GM13977 (cell line): Measurements from ENCODE around the gene RAI1.

ENCODE experiments used
- DNase-seq: peaks from one replicate; pipeline ENCODE4 v3.0.0; 2012; ENCODE audit warnings: low spot score
- in situ Hi-C: fragments of 300-500 bp; cut with MboI; formaldehyde crosslinking; loops from one replicate; pipeline ENCODE4 v1.12.0; 2022; ENCODE audit warnings: low sequenced_read_pairs, low pct_unique_long_range_greater_than_20kb, mixed read lengths, inconsistent platforms; ENCODE audit not compliant: unreplicated experiment
- TF ChIP-seq, protein P1 (sequence below): IDR thresholded peaks from 2 replicates; pipeline ENCODE4 v1.5.1; 2012; ENCODE audit warnings: mild to moderate bottlenecking, control low read depth; ENCODE audit not compliant: insufficient read depth; ENCODE audit errors: extremely low read depth, missing control alignments

RAI1 gene

DNA sequence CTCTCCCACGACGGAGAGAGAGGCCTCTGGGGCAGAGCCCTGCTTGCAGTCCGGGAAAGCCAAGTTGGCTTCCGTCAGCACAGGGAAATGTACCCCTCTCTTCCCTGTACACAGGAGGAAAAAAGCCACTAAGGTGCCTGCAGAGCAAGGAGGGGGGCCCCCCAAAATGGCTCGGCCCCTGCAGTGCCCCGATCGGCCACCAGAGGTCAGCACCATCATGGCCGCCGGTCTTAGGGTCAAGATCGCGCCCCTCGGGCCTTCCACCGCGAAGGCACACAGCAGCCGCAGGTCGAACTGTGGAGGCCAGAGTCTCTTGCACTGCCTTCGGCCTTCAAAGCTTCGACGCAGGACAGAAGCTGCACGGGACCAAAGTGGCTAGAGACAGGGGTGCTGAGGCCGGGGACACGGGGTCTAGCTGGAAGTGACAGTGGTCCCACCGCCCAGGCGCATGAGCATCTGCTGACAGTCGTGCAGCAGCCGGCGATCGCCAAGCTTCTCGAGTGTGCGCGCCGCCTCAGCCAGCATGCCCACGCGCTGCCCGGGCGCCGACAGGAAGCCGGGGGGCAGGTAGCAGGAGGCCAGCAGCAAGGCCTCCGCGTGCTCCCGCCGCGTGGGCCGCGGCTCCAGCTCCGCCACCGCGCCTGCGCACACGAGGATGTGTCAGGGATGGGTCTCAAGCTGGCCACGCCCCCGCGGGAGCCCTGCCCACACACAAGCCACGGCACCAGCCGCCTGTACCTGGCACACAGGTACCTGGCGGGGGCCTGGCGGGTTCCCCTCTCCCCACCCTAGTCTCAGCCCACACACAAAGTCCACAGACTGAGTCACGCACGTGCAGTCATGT is 131.2 kb downstream of the RAI1 start:
- in situ Hi-C loops: no loop called here
- TF ChIP-seq, protein P1, sequence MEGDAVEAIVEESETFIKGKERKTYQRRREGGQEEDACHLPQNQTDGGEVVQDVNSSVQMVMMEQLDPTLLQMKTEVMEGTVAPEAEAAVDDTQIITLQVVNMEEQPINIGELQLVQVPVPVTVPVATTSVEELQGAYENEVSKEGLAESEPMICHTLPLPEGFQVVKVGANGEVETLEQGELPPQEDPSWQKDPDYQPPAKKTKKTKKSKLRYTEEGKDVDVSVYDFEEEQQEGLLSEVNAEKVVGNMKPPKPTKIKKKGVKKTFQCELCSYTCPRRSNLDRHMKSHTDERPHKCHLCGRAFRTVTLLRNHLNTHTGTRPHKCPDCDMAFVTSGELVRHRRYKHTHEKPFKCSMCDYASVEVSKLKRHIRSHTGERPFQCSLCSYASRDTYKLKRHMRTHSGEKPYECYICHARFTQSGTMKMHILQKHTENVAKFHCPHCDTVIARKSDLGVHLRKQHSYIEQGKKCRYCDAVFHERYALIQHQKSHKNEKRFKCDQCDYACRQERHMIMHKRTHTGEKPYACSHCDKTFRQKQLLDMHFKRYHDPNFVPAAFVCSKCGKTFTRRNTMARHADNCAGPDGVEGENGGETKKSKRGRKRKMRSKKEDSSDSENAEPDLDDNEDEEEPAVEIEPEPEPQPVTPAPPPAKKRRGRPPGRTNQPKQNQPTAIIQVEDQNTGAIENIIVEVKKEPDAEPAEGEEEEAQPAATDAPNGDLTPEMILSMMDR: peak; percentile 99
- DNase-seq: peak; percentile 95

GRCh38 chr17:17813055-17813724 is 131.9 kb downstream of the RAI1 start:
- in situ Hi-C loops: no loop called here
- TF ChIP-seq, protein P1: no peak
- no peak for DNase-seq

DNA sequence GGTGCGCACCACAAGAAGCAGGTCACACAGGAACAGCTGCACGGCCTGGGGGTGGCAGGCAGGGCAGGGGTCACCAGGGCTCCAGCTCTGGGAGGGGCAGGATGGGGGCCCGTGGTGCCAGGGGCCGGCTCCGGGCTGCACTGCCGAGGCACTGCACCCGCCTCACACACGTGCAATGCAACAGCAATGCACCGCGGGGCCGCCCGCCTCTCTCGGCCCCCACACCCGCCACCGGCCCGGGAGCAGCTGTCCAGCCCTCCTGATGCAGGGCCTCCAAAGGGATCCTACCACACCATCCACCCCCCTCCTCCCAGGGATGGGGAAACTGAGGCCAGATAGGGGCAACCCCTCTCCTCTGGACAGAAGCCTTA is 132.5 kb downstream of the RAI1 start:
- TF ChIP-seq, protein P1: no peak
- in situ Hi-C loops: no loop called here
- DNase-seq: no peak

DNA sequence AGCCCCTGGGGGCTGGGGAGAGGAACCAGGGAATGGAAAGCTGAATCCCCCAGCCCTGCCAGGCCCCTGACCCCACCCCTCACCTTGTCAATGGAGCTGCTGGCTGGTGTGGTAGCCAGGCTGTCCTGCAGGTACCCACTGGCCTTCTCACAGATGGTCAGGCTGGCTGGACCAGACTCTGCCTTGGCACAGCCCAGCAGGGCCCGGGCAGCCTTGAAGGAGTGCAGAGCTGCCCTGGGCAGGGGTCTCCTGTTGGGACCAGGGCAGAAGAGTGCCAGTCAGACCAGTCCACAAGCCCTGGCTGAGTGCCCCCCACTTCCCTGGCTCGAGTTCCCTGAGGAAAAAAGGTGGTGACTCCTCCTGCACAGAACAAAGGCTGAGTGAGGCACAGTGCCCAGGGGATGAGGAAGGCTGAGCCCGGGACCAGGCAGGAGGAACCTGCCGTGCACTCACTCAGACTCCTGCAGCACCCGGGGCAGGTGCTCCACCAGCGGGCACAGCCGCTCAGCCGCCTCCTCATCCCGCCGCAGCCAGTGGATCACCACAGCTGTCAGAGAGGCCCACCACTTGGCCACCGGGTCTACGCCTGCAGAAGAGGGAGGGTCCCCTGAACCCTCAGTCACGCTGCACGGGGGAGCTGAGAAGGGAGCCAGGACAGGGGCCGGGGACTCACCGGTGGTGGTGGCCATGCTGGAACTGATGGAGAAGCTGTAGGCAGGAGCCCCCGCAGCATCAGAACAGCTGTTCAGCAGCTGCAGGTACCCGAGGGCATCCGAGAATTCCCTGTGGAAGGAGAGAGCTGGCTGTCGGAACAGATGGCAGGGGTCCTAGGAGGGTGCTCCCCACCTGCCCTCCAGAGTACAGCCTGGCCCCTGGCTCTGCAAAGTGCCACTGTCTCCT is 133.2 kb downstream of the RAI1 start:
- DNase-seq: no peak
- TF ChIP-seq, protein P1: no peak
- in situ Hi-C loops: no loop called here

GRCh38 chr17:17815062-17815406 is 133.8 kb downstream of the RAI1 start:
- TF ChIP-seq, protein P1: no peak
- in situ Hi-C loops: no loop called here
- no peak for DNase-seq

DNA sequence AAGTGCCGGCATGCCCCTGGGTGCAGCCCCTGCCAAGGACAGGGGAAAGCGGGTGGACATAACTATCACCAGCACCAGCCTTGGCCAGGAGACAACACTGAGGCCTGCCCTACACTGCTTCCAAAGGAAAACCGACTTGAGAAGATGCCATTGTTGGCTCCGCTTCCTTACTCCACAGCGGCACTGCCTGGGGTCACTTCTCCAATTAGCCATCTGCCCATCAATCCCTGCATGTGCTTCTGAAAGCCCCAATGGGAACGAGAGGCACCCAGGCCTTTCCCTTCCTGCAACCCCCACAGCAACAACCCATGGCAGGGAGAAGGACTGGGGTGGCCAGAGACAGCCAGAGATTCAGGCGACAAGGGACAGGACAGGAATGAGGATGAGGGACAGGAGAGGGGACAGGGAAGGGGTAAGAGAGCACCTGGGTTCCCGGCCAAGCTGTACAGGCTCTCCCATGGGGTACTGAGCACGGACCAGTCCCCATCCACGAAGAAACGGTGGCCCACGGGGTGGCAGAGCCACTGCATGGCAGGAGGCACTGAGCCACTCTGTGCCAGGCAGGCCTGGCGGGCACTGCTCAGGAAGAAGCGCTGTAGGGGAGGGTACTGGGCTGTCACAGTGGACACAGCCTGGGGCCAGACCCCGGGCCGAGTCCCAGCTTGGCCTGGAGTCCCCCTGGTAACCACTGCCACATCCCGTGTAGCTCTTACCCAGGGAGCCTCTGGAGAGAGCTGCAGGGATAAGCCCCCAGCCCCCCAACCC is 134.4 kb downstream of the RAI1 start:
- no peak for DNase-seq
- TF ChIP-seq, protein P1: no peak
- in situ Hi-C loops: no loop called here
